K562 (cell line): ENCODE results near the gene LRRC25. TPM values are rescaled to one million over a fixed set of nuclear protein-coding genes. Genes with fewer than 3 reads are reported as not detected.

Experiments used
- BRCA1 ChIP-seq, 2 experiments: fragments of 450-650 bp in 1 of 2; sonication (generic) in 1 of 2; formaldehyde crosslinking in 1 of 2; IDR thresholded peaks; 2 replicates each; pipeline versions ENCODE4 v1.5.0 to v1.6.1; 2017 to 2020; ENCODE audit warnings: mild to moderate bottlenecking in 1 of 2, missing genetic modification reagents in 1 of 2
- FOXK2 ChIP-seq, 2 experiments: fragments of 450-650 bp; IDR thresholded peaks in 1 of 2; conservative IDR thresholded peaks in 1 of 2; 2 replicates each; pipeline ENCODE4 v1.6.1; 2016; ENCODE audit warnings: low read depth in 2 of 2, mild to moderate bottlenecking in 1 of 2
- GTF2E2 ChIP-seq: fragments of 200-800 bp; sonication (Bioruptor generic); IDR thresholded peaks from 2 replicates; pipeline ENCODE4 v1.6.1; 2016; ENCODE audit warnings: missing genetic modification characterization, missing compliant biosample characterization
- HDAC2 ChIP-seq: fragments of 450-650 bp; IDR thresholded peaks from 2 replicates; pipeline ENCODE4 v1.6.1; 2016; ENCODE audit warnings: mild to moderate bottlenecking
- MAFK ChIP-seq: IDR thresholded peaks from 2 replicates; pipeline ENCODE4 v1.6.1; 2011; ENCODE audit warnings: low read length, improper control_type of control experiment
- NCOA4 ChIP-seq: fragments of 450-650 bp; IDR thresholded peaks from 2 replicates; pipeline ENCODE4 v1.6.1; 2018; ENCODE audit warnings: mild to moderate bottlenecking; ENCODE audit not compliant: partially characterized antibody
- RBM25 ChIP-seq: fragments of 200-400 bp; formaldehyde crosslinking; IDR thresholded peaks from 2 replicates; pipeline ENCODE4 v1.6.1; 2018; ENCODE audit warnings: low read length, low read depth, moderate library complexity; ENCODE audit not compliant: severe bottlenecking
- SETDB1 ChIP-seq: IDR thresholded peaks from one replicate; pipeline ENCODE4 v1.6.1; 2012; ENCODE audit warnings: low read length, control low read depth, inconsistent platforms
- ZNF408 ChIP-seq: fragments of 250-450 bp; sonication (Bioruptor Pico); IDR thresholded peaks from 2 replicates; pipeline ENCODE4 v1.4.0; 2020; ENCODE audit warnings: low read depth, mild to moderate bottlenecking, moderate library complexity
- polyA plus RNA-seq, 8 experiments: library from polyadenylated mRNA; depleted of rRNA in 4 of 8; stranded (reverse) in 5 of 8; unstranded in 3 of 8; fragments of >200 nt; fragmentation: Nextera tagmentation in 2 of 8; fragmentation: Illumina TruSeq in 1 of 8; extraction: Ambion mirVana in 2 of 8; extraction: Trizol in 1 of 8; gene quantifications; 2 replicates each; pipeline versions ENCODE4 v1.2.1 to v1.2.3, GENCODE V29; 2011 to 2014; ENCODE audit warnings: inconsistent platforms in 1 of 8, missing spikeins in 1 of 8
- total RNA-seq, 7 experiments: library from RNA; depleted of rRNA in 6 of 7; stranded (reverse); fragments of >200 nt in 6 of 7; fragmentation: Illumina TruSeq in 2 of 7; extraction: Trizol in 2 of 7; gene quantifications; 2 replicates each; pipeline versions ENCODE4 v1.2.1 to v1.2.3, GENCODE V29; 2011 to 2021; ENCODE audit warnings: low replicate concordance in 1 of 7
- TF ChIP-seq, protein P1 (sequence below): fragments of 450-650 bp; IDR thresholded peaks from 2 replicates; pipeline ENCODE4 v1.6.1; 2016; ENCODE audit warnings: missing biosample characterization, missing genetic modification characterization
- TF ChIP-seq, protein P2 (sequence below): fragments of 450-650 bp; formaldehyde crosslinking; conservative IDR thresholded peaks from 2 replicates; pipeline ENCODE4 v1.4.0; 2022; ENCODE audit warnings: mild to moderate bottlenecking, missing genetic modification characterization
- TF ChIP-seq, protein P3 (sequence below): fragments of 250-450 bp; sonication (Bioruptor Pico); IDR thresholded peaks from 2 replicates; pipeline ENCODE4 v1.5.1; 2021; ENCODE audit warnings: mild to moderate bottlenecking
- TF ChIP-seq, protein P4 (sequence below), 2 experiments: fragments of 450-650 bp; IDR thresholded peaks; 2 replicates each; pipeline ENCODE4 v1.6.1; 2016

Gene LRRC25
- total and polyA plus RNA-seq, 9 of the 15 experiments (the other 6 are each of a cell fraction or from before 2014, with no cell fraction given) = 0.07 to 0.36 (median 0.10) TPM; not detected in 3

DNA sequence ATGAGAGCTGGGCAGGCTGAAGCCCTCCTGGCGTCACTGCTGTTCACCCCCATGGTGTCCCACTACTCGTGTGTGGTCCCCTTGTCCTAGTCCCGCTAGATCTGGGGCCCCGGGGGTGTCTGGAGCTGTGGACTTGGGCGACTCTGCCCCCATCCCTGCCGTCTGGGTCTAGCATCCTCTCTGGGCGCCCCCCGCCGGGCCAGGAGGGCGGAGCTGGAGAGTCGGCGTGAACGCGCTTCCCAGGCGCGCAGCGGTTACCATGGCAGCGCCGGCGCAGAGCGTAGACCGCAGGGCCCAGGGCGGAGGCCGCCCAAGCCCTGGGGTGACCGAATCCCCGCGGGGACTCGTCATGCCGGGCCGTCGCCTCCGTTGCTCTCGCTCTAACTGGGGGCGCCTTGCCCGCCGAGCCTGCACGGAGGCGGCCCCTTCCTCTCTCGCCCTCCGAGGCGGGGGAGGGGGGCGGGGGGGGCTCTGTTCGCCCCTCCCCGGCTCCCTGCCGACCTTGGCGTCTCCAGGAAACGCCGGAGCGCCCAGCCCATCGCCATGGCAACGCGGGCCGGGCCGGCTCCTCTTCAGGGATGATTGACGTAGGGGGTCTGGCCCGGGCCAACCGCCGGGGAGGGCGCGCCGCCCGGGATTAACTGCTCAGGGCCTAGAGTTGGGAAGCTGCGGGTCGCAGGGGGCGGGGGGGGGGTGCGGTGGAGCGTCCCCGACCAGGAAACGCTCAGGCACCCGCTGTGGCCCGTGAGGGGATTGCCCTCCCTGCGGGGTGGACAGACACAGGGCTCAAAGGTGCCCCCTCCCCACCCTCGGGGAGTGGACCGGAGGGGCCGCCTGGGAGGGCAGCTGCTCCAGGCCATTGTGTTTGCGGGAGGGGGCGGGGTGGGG is 31.6 kb upstream of the LRRC25 start (continued):
- TF ChIP-seq, protein P1, sequence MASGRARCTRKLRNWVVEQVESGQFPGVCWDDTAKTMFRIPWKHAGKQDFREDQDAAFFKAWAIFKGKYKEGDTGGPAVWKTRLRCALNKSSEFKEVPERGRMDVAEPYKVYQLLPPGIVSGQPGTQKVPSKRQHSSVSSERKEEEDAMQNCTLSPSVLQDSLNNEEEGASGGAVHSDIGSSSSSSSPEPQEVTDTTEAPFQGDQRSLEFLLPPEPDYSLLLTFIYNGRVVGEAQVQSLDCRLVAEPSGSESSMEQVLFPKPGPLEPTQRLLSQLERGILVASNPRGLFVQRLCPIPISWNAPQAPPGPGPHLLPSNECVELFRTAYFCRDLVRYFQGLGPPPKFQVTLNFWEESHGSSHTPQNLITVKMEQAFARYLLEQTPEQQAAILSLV = no peak
- TF ChIP-seq ZNF408 (CRISPR knock-in tag) (no peak), SETDB1 (no peak), HDAC2 (no peak), MAFK (no peak), NCOA4 (no peak), FOXK2 (conservative IDR thresholded peaks at IDR 0.05 in 1 of 2, IDR thresholded peaks at IDR 0.05 in 1 of 2; ENCODE audit: low read depth in 2 of 2) (no peak), GTF2E2 (tag) (no peak), RBM25 (no peak), BRCA1 (IDR thresholded peaks at IDR 0.05) (no peak), BRCA1 (CRISPR knock-in tag; IDR thresholded peaks at IDR 0.05) (no peak)
- TF ChIP-seq, protein P2, sequence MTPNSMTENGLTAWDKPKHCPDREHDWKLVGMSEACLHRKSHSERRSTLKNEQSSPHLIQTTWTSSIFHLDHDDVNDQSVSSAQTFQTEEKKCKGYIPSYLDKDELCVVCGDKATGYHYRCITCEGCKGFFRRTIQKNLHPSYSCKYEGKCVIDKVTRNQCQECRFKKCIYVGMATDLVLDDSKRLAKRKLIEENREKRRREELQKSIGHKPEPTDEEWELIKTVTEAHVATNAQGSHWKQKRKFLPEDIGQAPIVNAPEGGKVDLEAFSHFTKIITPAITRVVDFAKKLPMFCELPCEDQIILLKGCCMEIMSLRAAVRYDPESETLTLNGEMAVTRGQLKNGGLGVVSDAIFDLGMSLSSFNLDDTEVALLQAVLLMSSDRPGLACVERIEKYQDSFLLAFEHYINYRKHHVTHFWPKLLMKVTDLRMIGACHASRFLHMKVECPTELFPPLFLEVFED (CRISPR knock-in tag) = no peak
- TF ChIP-seq, protein P3, sequence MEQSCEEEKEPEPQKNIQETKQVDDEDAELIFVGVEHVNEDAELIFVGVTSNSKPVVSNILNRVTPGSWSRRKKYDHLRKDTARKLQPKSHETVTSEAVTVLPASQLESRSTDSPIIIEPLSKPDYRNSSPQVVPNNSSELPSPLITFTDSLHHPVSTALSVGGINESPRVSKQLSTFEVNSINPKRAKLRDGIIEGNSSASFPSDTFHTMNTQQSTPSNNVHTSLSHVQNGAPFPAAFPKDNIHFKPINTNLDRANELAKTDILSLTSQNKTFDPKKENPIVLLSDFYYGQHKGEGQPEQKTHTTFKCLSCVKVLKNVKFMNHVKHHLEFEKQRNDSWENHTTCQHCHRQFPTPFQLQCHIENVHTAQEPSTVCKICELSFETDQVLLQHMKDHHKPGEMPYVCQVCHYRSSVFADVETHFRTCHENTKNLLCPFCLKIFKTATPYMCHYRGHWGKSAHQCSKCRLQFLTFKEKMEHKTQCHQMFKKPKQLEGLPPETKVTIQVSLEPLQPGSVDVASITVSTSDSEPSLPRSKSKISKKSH (CRISPR knock-in tag) = no peak
- TF ChIP-seq, protein P4, sequence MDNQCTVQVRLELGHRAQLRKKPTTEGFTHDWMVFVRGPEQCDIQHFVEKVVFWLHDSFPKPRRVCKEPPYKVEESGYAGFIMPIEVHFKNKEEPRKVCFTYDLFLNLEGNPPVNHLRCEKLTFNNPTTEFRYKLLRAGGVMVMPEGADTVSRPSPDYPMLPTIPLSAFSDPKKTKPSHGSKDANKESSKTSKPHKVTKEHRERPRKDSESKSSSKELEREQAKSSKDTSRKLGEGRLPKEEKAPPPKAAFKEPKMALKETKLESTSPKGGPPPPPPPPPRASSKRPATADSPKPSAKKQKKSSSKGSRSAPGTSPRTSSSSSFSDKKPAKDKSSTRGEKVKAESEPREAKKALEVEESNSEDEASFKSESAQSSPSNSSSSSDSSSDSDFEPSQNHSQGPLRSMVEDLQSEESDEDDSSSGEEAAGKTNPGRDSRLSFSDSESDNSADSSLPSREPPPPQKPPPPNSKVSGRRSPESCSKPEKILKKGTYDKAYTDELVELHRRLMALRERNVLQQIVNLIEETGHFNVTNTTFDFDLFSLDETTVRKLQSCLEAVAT (IDR thresholded peaks at IDR 0.05) = no peak
